ENCODE measurements around the gene SMIM28. TPM values are rescaled to one million over a fixed set of nuclear protein-coding genes. Genes with fewer than 3 reads are reported as not detected.

SMIM28 gene
- total and polyA plus RNA-seq, 8 donors, result not detected

DNA sequence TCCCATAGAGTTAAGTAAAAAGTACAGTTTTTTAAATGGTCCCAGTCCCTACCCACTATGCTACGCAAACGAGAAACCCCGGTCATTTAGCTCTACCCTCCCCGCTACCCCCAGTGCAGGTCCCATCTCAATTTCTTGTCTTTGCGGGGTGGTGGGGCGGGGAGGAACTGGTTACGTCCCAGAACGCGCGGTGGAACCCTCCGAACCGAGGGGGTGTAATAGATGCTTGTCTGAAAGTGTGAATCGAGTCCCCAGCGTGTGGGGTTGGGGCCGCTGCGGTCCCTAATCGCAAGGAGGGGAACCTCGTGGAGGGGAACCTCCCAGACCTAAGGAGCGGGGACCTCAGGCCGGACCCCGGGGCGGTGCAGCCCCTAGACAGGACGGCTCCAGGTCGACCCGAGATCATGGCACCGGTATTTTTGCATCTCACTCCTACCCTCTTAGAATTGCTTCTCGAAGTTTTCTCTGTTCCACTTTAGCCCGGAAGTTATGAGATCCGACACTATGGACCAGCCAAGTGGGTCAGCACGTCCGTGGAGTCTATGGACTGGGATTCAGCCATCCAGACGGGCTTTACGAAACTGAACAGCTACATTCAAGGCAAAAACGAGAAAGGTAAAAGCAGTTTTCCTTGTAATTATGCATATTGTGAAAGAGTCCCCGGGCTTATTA, 27.1 kb downstream of the SMIM28 start:
- H3K9me3 ChIP-seq, result no peaks in the 10 kb centered on the region
- ATAC-seq (peak; percentile 5), DNase-seq (peak; percentile 19 to 84 (median 33))
- TF ChIP-seq, protein P1, sequence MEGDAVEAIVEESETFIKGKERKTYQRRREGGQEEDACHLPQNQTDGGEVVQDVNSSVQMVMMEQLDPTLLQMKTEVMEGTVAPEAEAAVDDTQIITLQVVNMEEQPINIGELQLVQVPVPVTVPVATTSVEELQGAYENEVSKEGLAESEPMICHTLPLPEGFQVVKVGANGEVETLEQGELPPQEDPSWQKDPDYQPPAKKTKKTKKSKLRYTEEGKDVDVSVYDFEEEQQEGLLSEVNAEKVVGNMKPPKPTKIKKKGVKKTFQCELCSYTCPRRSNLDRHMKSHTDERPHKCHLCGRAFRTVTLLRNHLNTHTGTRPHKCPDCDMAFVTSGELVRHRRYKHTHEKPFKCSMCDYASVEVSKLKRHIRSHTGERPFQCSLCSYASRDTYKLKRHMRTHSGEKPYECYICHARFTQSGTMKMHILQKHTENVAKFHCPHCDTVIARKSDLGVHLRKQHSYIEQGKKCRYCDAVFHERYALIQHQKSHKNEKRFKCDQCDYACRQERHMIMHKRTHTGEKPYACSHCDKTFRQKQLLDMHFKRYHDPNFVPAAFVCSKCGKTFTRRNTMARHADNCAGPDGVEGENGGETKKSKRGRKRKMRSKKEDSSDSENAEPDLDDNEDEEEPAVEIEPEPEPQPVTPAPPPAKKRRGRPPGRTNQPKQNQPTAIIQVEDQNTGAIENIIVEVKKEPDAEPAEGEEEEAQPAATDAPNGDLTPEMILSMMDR (IDR thresholded peaks at IDR 0.05), result no peak
- peaks cover 0 to 39% of the 10 kb centered on the region in 2 donors for H3K36me3 ChIP-seq
- H3K4me3 ChIP-seq, result peak overlapping the region; percentile 75 to 76
- intact Hi-C loops (cut with DNase I), result no loop called here
- H3K4me1 ChIP-seq, result peaks cover 0 to 23% of the 10 kb centered on the region in 2 donors
- H3K27me3 ChIP-seq, result no peaks in the 10 kb centered on the region
- H3K27ac ChIP-seq, result peak overlapping the region; percentile 90 to 91

DNA sequence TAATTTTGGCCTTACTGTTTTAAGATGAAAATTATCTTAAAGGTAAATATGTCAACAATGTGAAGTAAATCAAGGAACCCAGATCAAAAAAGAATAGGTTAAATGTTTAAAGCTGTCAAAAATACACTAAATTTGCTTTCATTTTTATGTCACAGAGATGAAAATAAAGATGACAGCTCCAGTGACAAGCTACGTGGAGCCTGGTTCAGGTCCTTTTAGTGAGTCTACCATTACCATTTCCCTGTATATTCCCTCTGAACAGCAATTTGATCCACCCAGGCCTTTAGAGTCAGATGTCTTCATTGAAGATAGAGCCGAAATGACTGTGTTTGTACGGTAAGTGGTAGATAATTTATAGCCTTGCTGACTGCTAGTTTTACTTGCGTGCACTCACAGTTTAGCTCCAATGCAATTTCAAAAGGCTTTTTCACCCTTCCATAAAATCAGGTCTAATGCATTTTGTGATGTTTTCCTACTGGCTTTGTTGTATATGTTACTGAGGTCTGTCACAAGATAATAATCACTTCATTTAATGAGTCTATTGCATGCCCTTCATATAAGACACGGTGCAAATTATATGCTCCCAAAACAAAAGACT, 28.2 kb downstream of the SMIM28 start:
- TF ChIP-seq, protein P1 (IDR thresholded peaks at IDR 0.05), result no peak
- no peaks in the 10 kb centered on the region for H3K27me3 ChIP-seq
- H3K4me1 ChIP-seq, result peaks cover 0 to 34% of the 10 kb centered on the region in 2 donors
- ATAC-seq, result no peak
- H3K27ac ChIP-seq, result no peak overlapping the region
- intact Hi-C loops (cut with DNase I), result no loop called here
- DNase-seq, result no peak
- H3K4me3 ChIP-seq, result no peak overlapping the region
- H3K9me3 ChIP-seq, result no peaks in the 10 kb centered on the region
- peaks cover 0 to 42% of the 10 kb centered on the region in 2 donors for H3K36me3 ChIP-seq

DNA sequence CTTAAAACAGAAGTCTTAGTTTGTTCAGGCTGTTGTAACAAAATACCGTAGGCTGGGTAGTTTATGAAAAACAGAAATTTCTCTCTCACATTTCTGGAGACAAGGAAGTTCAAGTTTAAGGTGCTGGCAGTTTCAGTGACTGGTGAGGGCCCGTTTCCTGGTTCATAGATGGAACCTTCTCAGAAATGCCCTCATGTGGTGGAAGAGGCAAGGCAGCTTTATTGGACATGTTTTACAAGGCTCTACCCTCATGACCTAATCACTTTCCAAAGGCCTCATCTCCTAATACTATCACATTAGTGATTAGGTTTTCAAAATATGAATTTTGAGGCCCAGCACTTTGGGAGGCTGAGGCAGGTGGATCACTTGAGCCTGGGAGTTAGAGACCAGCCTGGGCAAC, 28.7 kb downstream of the SMIM28 start:
- H3K27ac ChIP-seq, result no peak overlapping the region
- intact Hi-C loops (cut with DNase I), result no loop called here
- H3K4me1 ChIP-seq, result peaks cover 0 to 39% of the 10 kb centered on the region in 2 donors
- H3K4me3 ChIP-seq, result no peak overlapping the region
- no peaks in the 10 kb centered on the region for H3K27me3 ChIP-seq
- TF ChIP-seq, protein P1 (IDR thresholded peaks at IDR 0.05), result no peak
- H3K9me3 ChIP-seq, result no peaks in the 10 kb centered on the region
- H3K36me3 ChIP-seq, result peaks cover 0 to 44% of the 10 kb centered on the region in 2 donors
- DNase-seq, result no peak
- no peak for ATAC-seq

- Histone ChIP-seq H3K36me3 (peaks cover 0 to 82% of the 10 kb centered on the region in 2 donors), H3K4me3 (no peak overlapping the region), H3K27ac (peak overlapping the region in 1 of 2 donors; percentile 50), H3K4me1 (peaks cover 0 to 30% of the 10 kb centered on the region in 2 donors), H3K27me3 (no peaks in the 10 kb centered on the region), H3K9me3 (no peaks in the 10 kb centered on the region)
- peak in 1 of 4 donors; percentile 21 for DNase-seq
- ATAC-seq, result peak; percentile 45
- TF ChIP-seq, protein P1 (IDR thresholded peaks at IDR 0.05), result no peak
- intact Hi-C loops (cut with DNase I), result no loop called here
Observed at GRCh38 chr6:138410048-138410735, 32.5 kb downstream of the SMIM28 start.

All from left lung (tissue), 10 donors.